Naive thymus-derived CD4-positive, alpha-beta T cell (primary cell): ENCODE measurements around the gene CPNE9. TPM values are rescaled to one million over a fixed set of nuclear protein-coding genes. Genes with fewer than 3 reads are reported as not detected.
A peak's percentile ranks its signal among the peaks of the same experiment; 100 is the strongest.

Source experiments
- ATAC-seq: fragments of 150-1000 bp; cut with Tn5 transposase; 2 replicates; pipeline ENCODE4 v1.10.0; 2021; ENCODE audit warnings: mild to moderate bottlenecking, moderate library complexity
- CTCF ChIA-PET: fragments of 350-600 bp; sonication (Branson Sonifier 250); formaldehyde crosslinking; loops from one replicate; lab custom pipeline; 2021; ENCODE audit warnings: antibody characterized with exemption; lab: Charles Lee
- POLR2A ChIA-PET: fragments of 350-600 bp; sonication (Branson Sonifier 250); formaldehyde crosslinking; loops from one replicate; lab custom pipeline; 2021; ENCODE audit warnings: antibody characterized with exemption, inconsistent platforms; lab: Charles Lee
- DNase-seq, 9 donors: peaks; one replicate each; pipeline versions ENCODE4 v3.0.0 to v3.0.0-alpha.2; 2020 to 2022; ENCODE audit warnings: mixed read lengths in 1 of 9
- H3K27ac ChIP-seq: one replicate; pipeline ENCODE4 v1.7.0; 2013; ENCODE audit warnings: mild to moderate bottlenecking, low read depth, low read length, moderate library complexity
- H3K27me3 ChIP-seq, 2 donors: one replicate each; pipeline ENCODE4 v1.7.0; 2013; ENCODE audit warnings: low read length in 2 of 2, mild to moderate bottlenecking in 2 of 2, moderate library complexity in 2 of 2; ENCODE audit not compliant: control insufficient read depth in 2 of 2, insufficient read depth in 2 of 2
- H3K36me3 ChIP-seq, 3 experiments: 1 replicate in 2 of 3; 2 replicates in 1 of 3; pipeline ENCODE4 v1.7.0; 2013; ENCODE audit warnings: low read length in 3 of 3, mild to moderate bottlenecking in 3 of 3, moderate library complexity in 1 of 3; ENCODE audit not compliant: insufficient read depth in 3 of 3, control insufficient read depth in 2 of 3
- H3K4me1 ChIP-seq, 2 donors: one replicate each; pipeline ENCODE4 v1.7.0; 2013; ENCODE audit warnings: low read length in 2 of 2, mild to moderate bottlenecking in 2 of 2, moderate library complexity in 1 of 2; ENCODE audit not compliant: control insufficient read depth in 2 of 2, insufficient read depth in 2 of 2
- H3K4me3 ChIP-seq: 2 replicates; pipeline ENCODE4 v1.7.0; 2013; ENCODE audit warnings: mild to moderate bottlenecking, low read length
- H3K9me3 ChIP-seq, 3 experiments: 1 replicate in 2 of 3; 2 replicates in 1 of 3; pipeline ENCODE4 v1.7.0; 2013; ENCODE audit warnings: low read length in 3 of 3; ENCODE audit not compliant: control insufficient read depth in 2 of 3
- H3K27ac Mint-ChIP-seq, 9 donors: one replicate each; pipeline ENCODE4 v1.8.0; 2020 to 2022; ENCODE audit warnings: mixed read lengths in 9 of 9, mild to moderate bottlenecking in 8 of 9, moderate library complexity in 5 of 9, inconsistent platforms in 2 of 9
- H3K27me3 Mint-ChIP-seq, 5 donors: one replicate each; pipeline ENCODE4 v1.8.0; 2021 to 2022; ENCODE audit warnings: mixed read lengths in 5 of 5, mild to moderate bottlenecking in 1 of 5
- H3K36me3 Mint-ChIP-seq, 5 donors: one replicate each; pipeline ENCODE4 v1.8.0; 2020 to 2022; ENCODE audit warnings: mixed read lengths in 5 of 5, mild to moderate bottlenecking in 3 of 5, inconsistent platforms in 1 of 5
- H3K4me1 Mint-ChIP-seq, 7 donors: one replicate each; pipeline ENCODE4 v1.8.0; 2020 to 2022; ENCODE audit warnings: mixed read lengths in 7 of 7, mild to moderate bottlenecking in 3 of 7, inconsistent platforms in 1 of 7
- H3K4me3 Mint-ChIP-seq, 10 donors: one replicate each; pipeline ENCODE4 v1.8.0; 2020 to 2022; ENCODE audit warnings: mild to moderate bottlenecking in 10 of 10, mixed read lengths in 10 of 10, moderate library complexity in 6 of 10, inconsistent platforms in 2 of 10
- H3K9me3 Mint-ChIP-seq, 11 donors: one replicate each; pipeline ENCODE4 v1.8.0; 2020 to 2022; ENCODE audit warnings: mixed read lengths in 11 of 11, mild to moderate bottlenecking in 4 of 11, inconsistent platforms in 1 of 11, moderate library complexity in 1 of 11
- intact Hi-C, 2 donors: fragments of 100-400 bp; cut with micrococcal nuclease; formaldehyde crosslinking; loops; one replicate each; pipeline ENCODE4 v1.15.1; 2023
- polyA plus RNA-seq, 2 donors: library from polyadenylated mRNA; unstranded; fragments of 300-500 nt; fragmentation: Illumina TruSeq; gene quantifications; one replicate each; pipeline ENCODE4 v1.2.3, GENCODE V29; 2021
- total RNA-seq, 6 experiments: library from RNA in 5 of 6; stranded (reverse) in 5 of 6; gene quantifications; 1 replicate in 5 of 6; 2 replicates in 1 of 6; pipeline ENCODE4 v1.2.3 and lab custom pipeline; 2021 to 2026

The CPNE9 gene
- total and polyA plus RNA-seq, 7 experiments from 2014 or later, result 0.16 to 1.2 (median 0.51) TPM; not detected in 3

DNA sequence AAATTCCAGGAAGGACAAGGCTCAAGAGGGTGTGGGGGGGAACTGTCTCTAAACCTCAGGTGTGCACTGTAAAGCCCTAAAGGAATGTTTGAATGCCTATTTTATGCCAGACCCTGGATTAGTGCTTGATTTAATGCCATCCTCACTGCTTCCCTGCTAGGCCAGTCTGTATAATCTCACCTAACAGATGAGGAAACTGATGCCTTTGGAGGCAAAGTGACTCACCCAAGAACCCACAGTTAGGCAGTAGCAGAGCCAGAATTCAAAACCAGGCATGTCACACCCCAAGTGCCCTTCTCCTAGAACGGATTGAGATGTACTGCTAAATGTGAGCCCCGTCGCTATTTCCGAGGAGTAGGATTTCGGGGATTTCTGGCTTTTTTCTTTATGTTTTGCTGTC, 58.3 kb downstream of the CPNE9 start:
- POLR2A ChIA-PET, result no interaction called here
- intact Hi-C loops, result no loop called here
- H3K4me1 Mint-ChIP-seq, result peaks cover 0 to 7% (median 5%) of the 10 kb centered on the region in 7 donors

DNA sequence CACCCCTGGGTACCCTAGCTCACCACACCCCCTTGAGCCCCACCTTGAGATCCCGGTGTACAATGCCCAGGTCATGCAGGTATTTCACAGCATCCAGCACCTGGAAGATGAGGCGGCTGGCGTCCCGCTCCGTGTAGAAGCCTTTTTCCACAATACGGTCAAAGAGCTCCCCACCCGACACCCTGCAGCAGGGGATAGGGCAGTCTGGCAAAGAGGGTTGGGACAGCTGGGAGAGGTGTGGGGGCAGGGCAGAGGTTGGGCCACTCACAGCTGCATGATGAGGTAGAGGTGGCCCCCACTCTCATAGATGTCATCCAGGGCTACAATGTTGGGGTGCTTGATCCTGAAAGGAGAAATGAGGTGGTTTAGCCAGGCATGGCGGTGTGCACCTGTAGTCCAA, 59.2 kb downstream of the CPNE9 start:
- H3K36me3 ChIP-seq, result peaks cover 0 to 12% (median 3%) of the 10 kb centered on the region in 3 experiments
- no peak for ATAC-seq
- H3K9me3 Mint-ChIP-seq, result no peaks in the 10 kb centered on the region
- CTCF ChIA-PET, result no interaction called here
- no peak for DNase-seq
- peaks cover 5 to 14% (median 9%) of the 10 kb centered on the region in 7 donors for H3K4me1 Mint-ChIP-seq
- POLR2A ChIA-PET, result interaction anchor here (1.7 kb wide), 1 partner anchor 17 kb away, joined by 4 read pairs; no protein-coding TSS in a partner anchor
- H3K4me3 Mint-ChIP-seq, result no peak overlapping the region
- peaks cover 5 to 30% (median 15%) of the 10 kb centered on the region in 5 donors for H3K36me3 Mint-ChIP-seq
- H3K27ac ChIP-seq, result no peak overlapping the region
- no peak overlapping the region for H3K27ac Mint-ChIP-seq
- H3K9me3 ChIP-seq, result no peaks in the 10 kb centered on the region
- no peaks in the 10 kb centered on the region for H3K27me3 Mint-ChIP-seq
- H3K4me1 ChIP-seq, result no peaks in the 10 kb centered on the region
- intact Hi-C loops, result no loop called here
- no peak overlapping the region for H3K4me3 ChIP-seq
- no peaks in the 10 kb centered on the region for H3K27me3 ChIP-seq

More for the DNA sequence above, 58.3 kb downstream of the CPNE9 start:
- Histone ChIP-seq H3K4me3 (no peak overlapping the region), H3K27me3 (no peaks in the 10 kb centered on the region), H3K9me3 (no peaks in the 10 kb centered on the region), H3K36me3 (peaks cover 0 to 21% (median 3%) of the 10 kb centered on the region in 3 experiments), H3K27ac (no peak overlapping the region), H3K4me1 (no peaks in the 10 kb centered on the region)
- CTCF ChIA-PET, result no interaction called here
- Mint-ChIP-seq H3K27me3 (no peaks in the 10 kb centered on the region), H3K9me3 (no peaks in the 10 kb centered on the region), H3K27ac (no peak overlapping the region), H3K36me3 (peaks cover 5 to 29% (median 15%) of the 10 kb centered on the region in 5 donors), H3K4me3 (no peak overlapping the region)
- DNase-seq (no peak), ATAC-seq (no peak)

DNA sequence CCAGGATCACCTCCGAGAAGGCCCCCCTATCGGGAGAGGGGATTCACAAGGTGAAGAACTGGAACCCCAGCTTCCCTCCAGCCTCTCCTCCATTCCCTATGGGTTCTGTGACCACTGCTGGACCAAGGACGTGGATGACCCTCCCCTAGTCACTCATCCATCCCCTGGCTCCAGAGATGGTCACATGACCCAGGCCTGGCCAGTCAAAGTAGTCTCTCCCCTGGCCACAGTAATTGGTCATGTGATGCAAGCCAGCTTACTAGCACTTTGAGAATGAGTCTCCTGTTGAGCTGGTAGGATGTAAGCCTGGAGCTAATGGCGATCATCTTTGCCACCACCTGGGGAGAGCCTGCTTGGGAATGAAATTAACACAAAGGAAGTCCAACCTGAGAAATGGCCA, 62.2 kb downstream of the CPNE9 start:
- DNase-seq (no peak), ATAC-seq (no peak)
- Histone ChIP-seq H3K4me1 (peaks cover 8 to 13% of the 10 kb centered on the region in 2 donors), H3K36me3 (no peaks in the 10 kb centered on the region), H3K9me3 (no peaks in the 10 kb centered on the region), H3K27ac (no peak overlapping the region), H3K27me3 (no peaks in the 10 kb centered on the region), H3K4me3 (no peak overlapping the region)
- Mint-ChIP-seq H3K9me3 (no peaks in the 10 kb centered on the region), H3K27me3 (peaks cover 0 to 1% (median 0%) of the 10 kb centered on the region in 5 donors), H3K4me1 (peaks cover 13 to 36% (median 22%) of the 10 kb centered on the region in 7 donors), H3K4me3 (no peak overlapping the region), H3K27ac (peak overlapping the region in 1 of 9 donors; percentile 70), H3K36me3 (peaks cover 0 to 18% (median 3%) of the 10 kb centered on the region in 5 donors)
- ChIA-PET POLR2A (interaction anchor here (1.3 kb wide), 1 partner anchor 27 kb away, joined by 3 read pairs; the partner anchor contains the start of genes ARPC4 and TADA3), CTCF (interaction anchor here (0.7 kb wide), 1 partner anchor 15 kb away, joined by 3 read pairs; no protein-coding TSS in a partner anchor)
- intact Hi-C loops, result no loop called here

DNA sequence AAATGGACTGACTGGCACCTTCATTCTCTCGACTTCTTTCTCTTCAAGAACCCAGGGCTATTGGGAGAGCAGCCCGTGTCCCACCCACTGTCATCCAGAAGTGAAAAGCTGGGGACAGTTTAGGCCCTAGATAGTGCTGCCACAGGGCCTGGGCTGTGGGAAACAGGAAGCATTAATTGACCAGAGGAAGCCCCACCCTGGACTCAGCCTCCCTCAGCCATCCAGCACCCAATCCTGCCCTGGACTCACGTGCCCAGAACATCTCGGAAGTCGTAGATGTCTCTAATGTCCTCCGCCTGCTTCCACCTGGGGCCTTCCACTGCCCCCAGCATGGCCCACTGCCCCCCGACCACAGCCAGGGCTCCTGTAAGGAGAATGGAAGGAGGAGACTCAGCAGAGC, 63.8 kb downstream of the CPNE9 start:
- no peaks in the 10 kb centered on the region for H3K36me3 ChIP-seq
- POLR2A ChIA-PET, result interaction anchor here (0.7 kb wide), 2 partner anchors 16 to 34 kb away, joined by 3 read pairs; no protein-coding TSS in a partner anchor
- H3K4me1 ChIP-seq, result peaks cover 8 to 13% of the 10 kb centered on the region in 2 donors
- H3K27ac ChIP-seq, result no peak overlapping the region
- no peak overlapping the region for H3K4me3 ChIP-seq
- no peaks in the 10 kb centered on the region for H3K27me3 ChIP-seq
- Mint-ChIP-seq H3K4me1 (peaks cover 13 to 41% (median 24%) of the 10 kb centered on the region in 7 donors), H3K4me3 (peak overlapping the region in 1 of 10 donors; percentile 17), H3K27me3 (peaks cover 0 to 3% (median 0%) of the 10 kb centered on the region in 5 donors), H3K9me3 (no peaks in the 10 kb centered on the region), H3K27ac (peak overlapping the region in 4 of 9 donors; percentile 1 to 57 (median 22)), H3K36me3 (peaks cover 0 to 12% (median 0%) of the 10 kb centered on the region in 5 donors)
- intact Hi-C loops, result no loop called here
- CTCF ChIA-PET, result no interaction called here
- no peaks in the 10 kb centered on the region for H3K9me3 ChIP-seq
- ATAC-seq (peak; percentile 70), DNase-seq (no peak)

DNA sequence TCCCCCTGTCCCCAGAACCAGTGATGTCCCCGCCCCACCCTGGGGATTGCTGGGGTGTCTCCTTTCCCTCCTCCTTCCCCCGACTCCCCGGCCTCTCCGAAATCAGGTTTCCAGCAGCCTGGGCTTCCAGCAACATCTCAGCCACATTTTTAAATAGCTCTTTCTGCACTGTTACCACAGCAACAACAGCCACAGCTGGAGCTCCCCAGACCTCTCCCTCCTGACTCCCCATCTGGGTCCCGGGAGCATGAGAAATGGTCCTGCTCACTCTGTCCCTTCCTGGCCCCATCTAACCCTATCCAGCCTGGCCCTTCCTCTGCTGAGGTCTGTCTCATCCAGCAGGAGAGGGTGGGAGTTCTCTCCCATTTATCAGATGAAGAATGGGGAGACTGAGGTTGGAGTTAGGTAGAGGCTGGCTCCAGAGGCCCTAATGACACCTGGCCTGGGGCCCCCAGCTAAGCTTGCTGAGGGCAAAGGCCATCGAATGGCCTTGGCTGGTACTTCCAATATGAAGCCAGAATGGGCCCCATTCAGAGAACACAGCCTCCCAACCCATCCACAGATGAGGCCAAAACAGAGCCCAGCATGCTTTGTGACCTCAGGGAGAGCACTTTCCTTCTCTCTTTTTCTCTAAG, 64.6 kb downstream of the CPNE9 start:
- peaks cover 13 to 45% (median 24%) of the 10 kb centered on the region in 7 donors for H3K4me1 Mint-ChIP-seq
- no peaks in the 10 kb centered on the region for H3K27me3 ChIP-seq
- ChIA-PET CTCF (no interaction called here), POLR2A (interaction anchor here (2.0 kb wide), 1 partner anchor 25 kb away, joined by 7 read pairs; the partner anchor contains the start of genes ARPC4 and TADA3)
- no peak for ATAC-seq
- H3K36me3 ChIP-seq, result no peaks in the 10 kb centered on the region
- peaks cover 0 to 14% (median 0%) of the 10 kb centered on the region in 5 donors for H3K36me3 Mint-ChIP-seq
- no peak overlapping the region for H3K27ac ChIP-seq
- peaks cover 0 to 3% (median 0%) of the 10 kb centered on the region in 5 donors for H3K27me3 Mint-ChIP-seq
- H3K9me3 Mint-ChIP-seq, result no peaks in the 10 kb centered on the region
- H3K9me3 ChIP-seq, result no peaks in the 10 kb centered on the region
- peak overlapping the region in 3 of 9 donors; percentile 36 to 87 (median 54) for H3K27ac Mint-ChIP-seq
- no peak for DNase-seq
- no peak overlapping the region for H3K4me3 ChIP-seq
- peak overlapping the region in 2 of 10 donors; percentile 67 to 85 for H3K4me3 Mint-ChIP-seq
- intact Hi-C loops, result no loop called here
- peaks cover 8 to 13% of the 10 kb centered on the region in 2 donors for H3K4me1 ChIP-seq

DNA sequence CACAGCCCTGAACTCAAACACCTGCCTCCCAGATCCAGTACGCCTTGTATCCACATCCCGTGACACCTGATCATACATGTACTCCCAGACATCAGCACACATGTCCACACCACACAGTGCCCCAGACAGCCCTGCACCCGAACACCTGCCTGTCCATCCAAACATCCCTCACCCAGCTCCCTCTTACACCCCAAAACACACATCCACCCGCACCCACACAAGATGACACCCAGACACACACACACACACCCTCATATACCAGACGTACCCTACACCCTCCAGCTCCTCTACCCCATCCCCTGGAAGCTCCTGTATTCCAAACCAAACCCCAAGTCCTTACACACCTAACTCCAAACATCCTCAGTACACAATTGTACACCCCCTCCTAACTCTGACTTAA, 65.4 kb downstream of the CPNE9 start:
- H3K36me3 Mint-ChIP-seq, result peaks cover 0 to 14% (median 0%) of the 10 kb centered on the region in 5 donors
- Histone ChIP-seq H3K36me3 (no peaks in the 10 kb centered on the region), H3K27ac (no peak overlapping the region), H3K27me3 (no peaks in the 10 kb centered on the region), H3K4me3 (no peak overlapping the region), H3K4me1 (peaks cover 8 to 13% of the 10 kb centered on the region in 2 donors), H3K9me3 (no peaks in the 10 kb centered on the region)
- intact Hi-C loops, result loop anchor here (1.0 kb wide), 3 partner anchors 10 to 23 kb away; partner anchors contain the start of gene TADA3 (in 1 of the 2)
- CTCF ChIA-PET, result no interaction called here
- POLR2A ChIA-PET, result interaction anchor here (0.7 to 2.0 kb wide), 5 partner anchors 12 to 26 kb away, joined by 3 to 7 read pairs (median 3); partner anchors contain the start of genes ARPC4 and TADA3
- DNase-seq (no peak), ATAC-seq (no peak)
- peak overlapping the region; percentile 12 to 85 (median 68) for H3K4me3 Mint-ChIP-seq
- no peaks in the 10 kb centered on the region for H3K9me3 Mint-ChIP-seq
- peaks cover 0 to 3% (median 0%) of the 10 kb centered on the region in 5 donors for H3K27me3 Mint-ChIP-seq
- peaks cover 13 to 45% (median 24%) of the 10 kb centered on the region in 7 donors for H3K4me1 Mint-ChIP-seq
- H3K27ac Mint-ChIP-seq, result peak overlapping the region; percentile 24 to 87 (median 57)
